HepG2 (cell line): ENCODE data around the gene CISD2. TPM values are rescaled to one million over a fixed set of nuclear protein-coding genes. Genes with fewer than 3 reads are reported as not detected.

Source experiments
- ATF2 ChIP-seq: sonication (generic); formaldehyde crosslinking; IDR thresholded peaks from 2 replicates; pipeline ENCODE4 v1.4.0; 2020; ENCODE audit warnings: missing genetic modification reagents
- HNF4G ChIP-seq, 2 experiments: sonication (generic) in 1 of 2; formaldehyde crosslinking in 1 of 2; IDR thresholded peaks; 2 replicates each; pipeline versions ENCODE4 v1.4.0 to v1.6.1; 2011 to 2020; ENCODE audit warnings: borderline replicate concordance in 2 of 2, low read depth in 2 of 2, mild to moderate bottlenecking in 2 of 2, low read length in 1 of 2, missing genetic modification reagents in 1 of 2, moderate library complexity in 1 of 2
- HNRNPLL ChIP-seq: fragments of 200-400 bp; formaldehyde crosslinking; IDR thresholded peaks from 2 replicates; pipeline ENCODE4 v1.6.1; 2017; ENCODE audit warnings: mild to moderate bottlenecking, low read depth, low read length; ENCODE audit not compliant: poor library complexity, severe bottlenecking
- HOXA7 ChIP-seq: sonication (generic); formaldehyde crosslinking; IDR thresholded peaks from 2 replicates; pipeline ENCODE4 v1.8.1; 2022; ENCODE audit warnings: mild to moderate bottlenecking, missing genetic modification reagents, moderate library complexity
- KLF9 ChIP-seq: IDR thresholded peaks from 2 replicates; pipeline ENCODE4 v1.6.1; 2016; ENCODE audit warnings: low read depth
- ZBTB40 ChIP-seq, 2 experiments: fragments of 450-650 bp in 1 of 2; sonication (generic) in 1 of 2; formaldehyde crosslinking in 1 of 2; IDR thresholded peaks; 2 replicates each; pipeline versions ENCODE4 v1.6.1 to v1.8.0; 2016 to 2022; ENCODE audit warnings: antibody characterized with exemption in 1 of 2, mild to moderate bottlenecking in 1 of 2, missing genetic modification reagents in 1 of 2
- ZBTB7A ChIP-seq: sonication (generic); formaldehyde crosslinking; IDR thresholded peaks from 2 replicates; pipeline ENCODE4 v1.8.0; 2022; ENCODE audit warnings: mild to moderate bottlenecking, missing genetic modification reagents
- ZNF205 ChIP-seq: IDR thresholded peaks from 2 replicates; pipeline ENCODE4 v1.6.1; 2018; ENCODE audit warnings: missing biosample characterization, missing genetic modification reagents
- ZNF317 ChIP-seq: sonication (generic); formaldehyde crosslinking; IDR thresholded peaks from 2 replicates; pipeline ENCODE4 v1.5.0; 2020; ENCODE audit warnings: mild to moderate bottlenecking, missing genetic modification reagents
- ZNF432 ChIP-seq: sonication (generic); formaldehyde crosslinking; IDR thresholded peaks from 2 replicates; pipeline ENCODE4 v1.5.0; 2020; ENCODE audit warnings: missing genetic modification reagents, mild to moderate bottlenecking, borderline replicate concordance
- ZNF460 ChIP-seq: sonication (generic); formaldehyde crosslinking; IDR thresholded peaks from 2 replicates; pipeline ENCODE4 v1.5.1; 2020; ENCODE audit warnings: missing genetic modification reagents, mild to moderate bottlenecking, borderline replicate concordance
- ZNF556 ChIP-seq: sonication (generic); formaldehyde crosslinking; IDR thresholded peaks from 2 replicates; pipeline ENCODE4 v1.4.0; 2020; ENCODE audit warnings: mild to moderate bottlenecking, missing genetic modification reagents, borderline replicate concordance
- ZNF816 ChIP-seq: sonication (generic); formaldehyde crosslinking; IDR thresholded peaks from 2 replicates; pipeline ENCODE4 v1.8.0; 2022; ENCODE audit warnings: missing genetic modification reagents, mild to moderate bottlenecking, borderline replicate concordance
- ZNF879 ChIP-seq: sonication (generic); formaldehyde crosslinking; IDR thresholded peaks from 2 replicates; pipeline ENCODE4 v1.8.1; 2023; ENCODE audit warnings: missing genetic modification reagents
- polyA plus RNA-seq, 8 experiments: library from polyadenylated mRNA; depleted of rRNA in 3 of 8; stranded (reverse) in 7 of 8; unstranded in 1 of 8; fragments of >200 nt; fragmentation: Illumina TruSeq in 4 of 8; extraction: Trizol in 4 of 8; gene quantifications; 2 replicates each; pipeline versions ENCODE4 v1.2.1 to v1.2.3, GENCODE V29; 2011 to 2016; ENCODE audit warnings: low read depth in 4 of 8, missing spikeins in 1 of 8, mixed read lengths in 1 of 8; ENCODE audit not compliant: insufficient read depth in 1 of 8
- total RNA-seq, 5 experiments: library from RNA; depleted of rRNA; stranded (reverse); fragments of >200 nt; fragmentation: Illumina TruSeq; extraction: Trizol; gene quantifications; 2 replicates each; pipeline ENCODE4 v1.2.3, GENCODE V29; 2016; ENCODE audit warnings: low read depth in 1 of 5
- TF ChIP-seq, protein P1 (sequence below): sonication (generic); formaldehyde crosslinking; IDR thresholded peaks from 2 replicates; pipeline ENCODE4 v1.5.1; 2020; ENCODE audit warnings: mild to moderate bottlenecking, missing genetic modification reagents, moderate library complexity

The CISD2 gene
- total and polyA plus RNA-seq, 2 of the 13 experiments (the other 11 are each of a cell fraction or from before 2014, with no cell fraction given), result 24.5 to 37.7 TPM

DNA sequence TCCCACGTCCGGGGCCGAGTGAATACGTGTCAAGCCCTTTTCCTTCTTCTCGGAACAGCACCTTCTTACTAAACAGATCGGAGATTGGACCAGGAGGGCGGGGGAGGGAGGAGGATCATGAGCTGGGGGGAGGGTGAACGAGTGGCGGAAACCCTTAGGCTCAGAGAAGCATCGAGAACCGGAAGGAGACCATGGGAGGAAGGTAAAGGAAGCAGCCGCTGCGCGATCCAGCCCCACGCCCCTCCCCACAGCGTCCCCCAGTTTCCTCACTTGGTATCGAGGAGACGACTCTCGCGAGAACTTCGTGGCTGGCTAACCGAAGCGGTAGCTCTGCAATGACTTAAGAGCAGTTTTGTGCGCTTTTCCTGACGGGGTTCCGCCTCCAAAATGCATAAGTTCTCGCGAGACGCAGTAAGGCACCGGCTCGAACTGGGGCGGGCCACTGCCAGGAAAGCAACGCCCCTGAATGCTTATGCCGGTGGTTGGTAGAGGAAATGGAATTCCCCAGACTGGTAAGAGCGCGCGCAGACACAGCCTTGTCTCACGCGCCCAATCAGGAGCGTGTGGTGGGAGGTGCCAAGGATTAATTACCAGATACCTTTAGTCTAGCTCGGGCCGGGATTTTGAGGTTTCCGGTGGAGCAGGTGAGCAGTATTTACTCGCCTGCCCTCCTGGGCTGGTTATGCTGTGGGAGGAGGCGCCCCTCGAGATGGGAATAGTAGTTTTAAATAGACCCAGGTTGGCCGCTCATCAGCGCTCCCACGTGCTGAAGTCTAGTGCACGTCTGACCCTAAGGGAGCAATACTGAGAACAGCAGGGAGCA lies 40.9 kb upstream of the CISD2 start (continued):
- TF ChIP-seq ZBTB40 (IDR thresholded peaks at IDR 0.05), result 0 out of 2 replicates have a peak, but pooled peaks have one; percentile 15
- no peak for TF ChIP-seq ZBTB40 (CRISPR knock-in tag; IDR thresholded peaks at IDR 0.05)
- 0 out of 2 replicates have a peak, but pooled peaks have one; percentile 19 for TF ChIP-seq ZNF879 (CRISPR knock-in tag)
- no peak; the same call in 1 of the 2 replicates for TF ChIP-seq ZNF205 (CRISPR knock-in tag)
- TF ChIP-seq ZNF556 (CRISPR knock-in tag), result peak; percentile 34; the same call in 1 of the 2 replicates
- TF ChIP-seq, protein P1, sequence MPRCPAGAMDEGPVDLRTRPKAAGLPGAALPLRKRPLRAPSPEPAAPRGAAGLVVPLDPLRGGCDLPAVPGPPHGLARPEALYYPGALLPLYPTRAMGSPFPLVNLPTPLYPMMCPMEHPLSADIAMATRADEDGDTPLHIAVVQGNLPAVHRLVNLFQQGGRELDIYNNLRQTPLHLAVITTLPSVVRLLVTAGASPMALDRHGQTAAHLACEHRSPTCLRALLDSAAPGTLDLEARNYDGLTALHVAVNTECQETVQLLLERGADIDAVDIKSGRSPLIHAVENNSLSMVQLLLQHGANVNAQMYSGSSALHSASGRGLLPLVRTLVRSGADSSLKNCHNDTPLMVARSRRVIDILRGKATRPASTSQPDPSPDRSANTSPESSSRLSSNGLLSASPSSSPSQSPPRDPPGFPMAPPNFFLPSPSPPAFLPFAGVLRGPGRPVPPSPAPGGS (CRISPR knock-in tag), result no peak; the same call in 1 of the 2 replicates
- 0 out of 2 replicates have a peak, but pooled peaks have one; percentile 59 for TF ChIP-seq HOXA7 (CRISPR knock-in tag)
- TF ChIP-seq HNRNPLL, result peak; percentile 21
- TF ChIP-seq KLF9 (CRISPR knock-in tag), result peak; percentile 39; the same call in 1 of the 2 replicates
- TF ChIP-seq ZBTB7A (CRISPR knock-in tag), result no peak
- no peak for TF ChIP-seq HNF4G (IDR thresholded peaks at IDR 0.05; ENCODE audit: borderline replicate concordance, low read depth, low read length)
- peak; percentile 48; the same call in 1 of the 2 replicates for TF ChIP-seq HNF4G (CRISPR knock-in tag; IDR thresholded peaks at IDR 0.05; ENCODE audit: borderline replicate concordance, low read depth)
- peak; percentile 59; the same call in 1 of the 2 replicates for TF ChIP-seq ATF2 (CRISPR knock-in tag)
- peak; percentile 60 for TF ChIP-seq ZNF317 (CRISPR knock-in tag)
- TF ChIP-seq ZNF460, result no peak
- no peak; the same call in 1 of the 2 replicates for TF ChIP-seq ZNF816 (CRISPR knock-in tag)
- no peak for TF ChIP-seq ZNF432 (CRISPR knock-in tag)
